HL-60 (cell line): Measurements from ENCODE around the gene CNTD1.

Experiments
- CTCF ChIP-seq: IDR thresholded peaks from one replicate; pipeline ENCODE4 v1.5.1; 2011; ENCODE audit warnings: low read length, control low read depth, inconsistent platforms; ENCODE audit not compliant: insufficient read depth
- GABPA ChIP-seq: IDR thresholded peaks from 2 replicates; pipeline ENCODE4 v1.6.1; 2012; ENCODE audit warnings: low read depth
- POLR2AphosphoS5 ChIP-seq: IDR thresholded peaks from 2 replicates; pipeline ENCODE4 v1.6.1; 2012; ENCODE audit warnings: low read depth
- REST ChIP-seq: IDR thresholded peaks from 2 replicates; pipeline ENCODE4 v1.6.1; 2012; ENCODE audit warnings: low read depth; ENCODE audit not compliant: insufficient replicate concordance
- SPI1 ChIP-seq: IDR thresholded peaks from 2 replicates; pipeline ENCODE4 v1.6.1; 2012; ENCODE audit warnings: low read depth, mild to moderate bottlenecking, borderline replicate concordance

- TF ChIP-seq REST (no peak), CTCF (no peak), SPI1 (no peak), POLR2AphosphoS5 (no peak), GABPA (no peak)
Observed at GRCh38 chr17:42833767-42834422, 35.2 kb downstream of the CNTD1 start.
